HG03108 (cell line): ENCODE measurements around the gene NME4.
"Not testable (repeated sequence)": the region's sequence is repeated elsewhere in the genome, so short reads cannot be mapped to it uniquely, and the experiment has no call there.

Experiments
- ATAC-seq: cut with Tn5 transposase; IDR thresholded peaks from one replicate; pipeline ENCODE4 v1.9.1; 2021; ENCODE audit warnings: moderate library complexity; ENCODE audit not compliant: unreplicated experiment

NME4 gene

DNA sequence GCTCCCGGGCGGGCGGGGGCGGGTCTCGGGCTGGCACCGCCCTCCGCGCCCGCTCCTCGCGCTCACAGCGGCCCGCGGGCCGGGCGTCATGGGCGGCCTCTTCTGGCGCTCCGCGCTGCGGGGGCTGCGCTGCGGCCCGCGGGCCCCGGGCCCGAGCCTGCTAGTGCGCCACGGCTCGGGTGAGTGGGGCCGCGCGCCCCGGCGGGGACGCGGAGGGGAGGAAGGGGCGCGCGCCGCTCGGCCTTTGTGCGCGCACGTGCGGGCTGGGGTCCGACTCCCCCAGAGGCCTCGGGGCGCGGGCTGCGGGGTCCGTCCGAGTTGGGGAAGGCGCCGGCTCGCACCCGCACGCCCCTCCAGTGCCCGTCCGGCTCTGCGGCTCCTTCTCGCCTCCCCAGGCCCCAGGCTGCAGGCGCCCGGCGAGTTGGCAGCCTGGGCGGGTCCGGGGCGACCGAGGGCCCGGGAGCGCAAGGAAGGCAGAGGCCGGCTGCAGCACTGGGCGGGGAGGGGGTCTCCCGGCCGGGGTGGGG is at the start of gene NME4:
Gene NME4, plus strand, starts transcription at position 65 of the 527 bp plus-strand sequence. Its CDS starts 24 bp downstream, at position 89.
- ATAC-seq = no peak

DNA sequence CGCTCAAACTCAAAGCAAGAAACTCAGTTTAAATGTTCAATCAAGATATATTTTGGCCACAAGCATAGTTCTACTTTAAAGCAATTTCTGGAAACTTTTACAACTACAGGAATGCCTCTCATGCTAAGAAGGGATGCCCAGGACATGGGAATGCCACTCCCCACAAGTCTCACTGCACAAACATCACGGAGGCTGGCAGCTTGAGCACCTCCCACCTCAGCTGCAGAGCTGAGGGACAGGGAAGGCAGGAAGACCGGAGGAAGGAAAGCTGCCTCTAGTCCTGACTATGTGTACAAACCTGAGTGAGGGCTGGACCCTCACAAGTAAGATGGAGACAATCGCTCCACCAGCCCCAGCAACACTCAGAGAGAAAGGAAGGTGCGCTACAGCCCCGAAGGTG is 49.8 kb upstream of the NME4 start:
- ATAC-seq = no peak

DNA sequence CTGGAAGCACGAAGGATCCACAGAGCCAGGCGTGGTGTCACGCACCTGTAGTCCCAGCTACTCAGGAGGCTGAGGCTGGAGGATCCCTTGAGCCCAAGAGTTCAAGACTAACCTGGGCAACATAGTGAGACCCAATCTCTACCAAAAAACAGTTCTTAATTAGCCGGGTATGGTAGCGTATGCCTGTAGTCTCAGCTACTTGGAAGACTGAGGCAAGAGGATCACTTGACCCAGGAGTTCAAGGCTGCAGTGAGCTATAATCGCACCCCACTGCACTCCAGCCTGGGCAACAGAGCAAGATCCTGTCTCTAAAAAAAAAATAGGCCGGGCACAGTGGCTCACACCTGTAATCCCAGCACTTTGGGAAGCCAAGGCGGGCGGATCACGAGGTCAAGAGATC is 48.5 kb upstream of the NME4 start:
- ATAC-seq = not testable (repeated sequence)

DNA sequence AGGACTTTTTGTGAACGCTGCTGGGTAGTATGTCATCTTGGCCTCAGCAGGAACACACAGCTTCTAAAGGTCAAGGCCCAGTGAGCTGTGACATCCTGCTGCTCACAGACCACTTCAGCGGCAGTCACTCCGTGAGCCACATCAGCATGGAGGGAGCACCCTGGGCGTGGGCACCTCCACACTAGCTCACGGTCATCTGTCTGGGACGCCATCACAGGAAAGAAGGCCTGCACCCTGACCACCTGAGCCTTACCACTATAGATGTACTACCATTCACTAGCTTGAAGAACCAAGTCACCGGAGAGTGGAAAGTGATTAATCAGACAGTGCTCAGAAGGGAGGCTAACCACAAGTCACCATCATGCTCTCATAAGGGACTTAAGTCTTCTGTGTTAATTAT is 47.8 kb upstream of the NME4 start:
- ATAC-seq = no peak

DNA sequence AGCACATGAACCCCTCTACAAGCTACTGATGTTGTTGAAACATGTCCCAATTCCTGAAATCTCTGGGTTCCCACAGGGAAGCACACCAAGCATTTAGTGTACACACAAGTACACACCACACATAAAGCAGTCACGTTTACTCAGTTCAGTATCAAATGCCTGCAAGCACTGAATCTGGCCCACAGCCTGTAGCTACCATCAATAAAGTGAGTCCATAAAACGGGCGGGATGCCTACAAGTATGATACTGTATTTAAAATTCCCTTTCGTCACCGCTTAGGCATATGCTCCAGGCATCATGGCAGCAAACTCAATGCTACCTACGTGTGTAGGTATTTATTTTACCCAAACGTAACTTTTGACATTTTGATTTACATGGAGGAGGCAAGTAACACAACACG is 46.8 kb upstream of the NME4 start:
- ATAC-seq = no peak

DNA sequence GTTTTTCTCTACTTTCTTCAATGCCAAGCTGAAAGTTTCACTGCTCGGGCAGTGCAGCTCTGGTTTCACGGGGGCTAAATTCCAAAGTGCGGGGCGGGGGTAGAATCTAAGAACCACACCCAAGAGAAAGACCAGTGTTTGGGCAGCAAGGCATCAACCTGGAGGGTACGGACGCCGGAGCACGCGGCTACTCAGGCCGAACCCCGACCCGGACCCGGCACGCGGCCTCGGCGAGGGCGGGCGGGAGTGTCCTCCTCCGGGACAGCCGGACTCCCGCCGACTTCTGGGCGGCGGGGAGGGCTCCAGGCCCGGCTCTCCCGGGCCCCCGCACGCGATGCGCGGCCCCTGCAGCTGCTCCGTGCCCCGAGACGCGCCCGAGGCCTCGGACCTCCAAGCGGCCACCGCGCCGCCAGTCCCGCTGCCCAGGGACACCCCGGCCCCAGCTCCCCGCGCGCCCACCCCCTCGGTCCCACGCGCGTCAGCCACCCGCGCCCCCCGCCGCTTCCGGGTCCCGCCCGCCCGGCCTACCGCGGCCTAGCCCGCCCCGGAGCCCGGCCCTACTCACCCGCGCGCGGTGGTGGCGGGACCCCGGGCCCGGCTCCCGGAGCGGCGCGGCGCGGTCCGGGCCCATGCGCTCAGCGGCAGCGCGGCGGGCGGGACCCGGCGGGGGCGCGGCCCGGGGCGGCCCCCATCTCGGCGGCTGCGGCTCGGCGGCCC is 45.0 kb upstream of the NME4 start:
- peak; percentile 9 for ATAC-seq

DNA sequence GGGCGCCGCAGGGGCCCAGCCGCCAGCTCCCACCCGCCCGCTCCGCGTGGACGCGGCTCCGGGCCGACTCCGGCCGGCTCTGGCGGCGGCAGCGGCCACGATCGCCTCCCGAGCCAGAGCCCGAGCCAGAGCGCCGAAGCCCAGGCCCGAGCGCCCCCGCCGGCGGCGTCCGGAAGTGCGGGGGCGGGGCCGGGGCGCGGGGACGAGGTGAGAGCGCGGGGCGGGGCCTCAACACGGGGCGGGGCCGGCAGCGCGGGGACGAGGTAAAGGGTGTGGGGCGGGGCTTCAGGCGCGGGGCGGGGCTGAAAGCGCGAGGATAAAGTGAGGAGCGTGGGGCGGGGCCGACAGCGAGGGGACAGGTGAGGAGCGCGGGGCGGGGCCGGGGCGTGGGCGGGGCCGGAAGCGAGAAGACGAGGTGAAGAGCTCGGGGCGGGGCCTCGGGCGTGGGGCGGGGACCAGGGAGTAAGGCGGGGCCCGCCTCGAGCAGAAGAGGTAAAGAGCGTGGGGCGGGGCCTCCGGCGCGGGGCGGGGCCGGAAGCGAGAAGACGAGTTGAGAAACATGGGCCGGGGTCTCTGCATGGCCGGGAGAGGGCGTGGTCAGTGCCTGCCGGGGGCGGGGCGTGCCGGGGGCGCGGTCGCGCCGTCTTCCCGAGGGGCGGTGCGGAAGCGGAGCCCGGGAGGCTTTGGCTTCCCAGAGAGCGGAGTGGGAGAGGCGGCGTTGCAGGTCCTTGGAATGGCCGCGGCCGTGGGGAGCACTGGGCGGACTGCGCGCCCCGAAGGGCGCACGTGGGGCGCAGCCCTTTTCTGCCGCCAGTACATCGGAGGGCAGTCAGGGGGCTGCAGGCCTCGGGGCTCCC is 44.2 kb upstream of the NME4 start, which contains the start of gene AXIN1:
Gene AXIN1, minus strand, starts transcription at position 177 of the 857 bp plus-strand sequence. CDS start 5,698 bp downstream, outside the sequence.
- peak; percentile 40 for ATAC-seq

DNA sequence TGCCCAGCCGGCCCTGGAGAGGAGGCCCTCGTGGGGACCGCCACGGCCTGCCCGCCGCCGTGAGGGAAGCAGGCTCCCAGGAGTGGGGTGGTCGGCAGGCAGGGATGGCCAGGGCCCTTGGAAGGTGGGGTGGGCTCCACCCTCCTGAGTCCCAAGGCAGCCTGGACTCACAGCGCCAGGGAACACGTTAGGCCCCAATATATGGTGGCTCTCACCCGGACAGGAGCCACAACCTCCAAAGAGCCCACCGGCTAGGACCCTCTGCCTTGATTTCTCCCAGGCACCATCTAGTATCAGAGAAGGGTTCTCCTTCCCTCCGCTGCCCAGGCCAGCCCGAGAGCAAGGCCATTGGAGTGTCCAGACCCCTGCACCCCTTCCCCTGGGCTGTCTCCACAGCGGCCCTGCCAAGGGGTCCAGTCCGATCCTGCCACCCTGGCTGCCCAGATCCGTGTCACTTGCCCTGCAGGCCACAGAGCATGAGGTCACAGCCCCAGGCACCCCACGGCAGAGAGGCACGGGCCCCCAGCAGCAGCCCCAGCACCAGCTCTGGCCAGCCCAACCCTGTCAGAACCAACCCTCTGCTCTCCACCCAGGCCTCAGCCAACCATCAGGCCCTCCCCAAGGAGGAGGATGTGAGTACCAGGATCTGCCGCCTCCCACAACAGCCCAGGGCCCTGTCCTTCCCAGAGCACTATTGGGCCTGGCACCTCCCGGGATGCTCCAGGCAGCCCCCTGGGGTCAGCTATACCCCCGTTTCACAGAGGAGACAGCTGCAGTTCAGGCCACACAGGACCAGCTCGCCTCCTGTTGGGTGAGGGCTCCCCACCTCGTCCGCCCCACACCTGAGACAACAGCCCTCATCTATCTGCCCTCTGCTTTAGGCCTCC is 43.4 kb upstream of the NME4 start:
- peak; percentile 1 for ATAC-seq

DNA sequence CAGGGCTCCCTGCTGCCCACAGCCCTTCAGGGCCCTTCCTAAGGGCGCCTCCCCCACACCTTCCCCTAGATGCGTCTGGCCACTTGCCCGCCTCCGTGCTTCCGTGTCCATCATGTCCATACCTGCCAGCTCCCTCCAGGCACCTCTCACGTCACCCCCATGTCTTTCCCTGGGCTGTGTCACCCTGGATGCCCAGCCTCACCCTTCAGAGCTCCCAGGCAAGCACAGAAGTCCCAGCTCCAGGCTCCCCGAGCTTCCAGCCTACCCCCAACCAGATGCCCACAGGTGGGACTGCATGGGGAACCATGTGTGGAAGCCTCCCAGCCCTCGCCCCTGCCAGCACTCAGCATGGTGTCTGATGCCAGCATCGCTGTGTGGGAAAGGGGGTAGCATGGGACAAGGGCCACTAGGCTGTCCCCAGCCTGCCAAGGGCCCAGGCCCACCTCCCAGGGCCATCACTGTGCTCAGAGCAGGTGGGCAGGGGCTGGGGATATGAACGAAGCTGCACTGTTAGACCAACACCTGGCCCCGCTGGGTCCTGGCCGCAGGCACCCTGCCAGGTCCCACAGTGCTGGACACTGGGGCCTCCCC is 42.6 kb upstream of the NME4 start:
- no peak for ATAC-seq

DNA sequence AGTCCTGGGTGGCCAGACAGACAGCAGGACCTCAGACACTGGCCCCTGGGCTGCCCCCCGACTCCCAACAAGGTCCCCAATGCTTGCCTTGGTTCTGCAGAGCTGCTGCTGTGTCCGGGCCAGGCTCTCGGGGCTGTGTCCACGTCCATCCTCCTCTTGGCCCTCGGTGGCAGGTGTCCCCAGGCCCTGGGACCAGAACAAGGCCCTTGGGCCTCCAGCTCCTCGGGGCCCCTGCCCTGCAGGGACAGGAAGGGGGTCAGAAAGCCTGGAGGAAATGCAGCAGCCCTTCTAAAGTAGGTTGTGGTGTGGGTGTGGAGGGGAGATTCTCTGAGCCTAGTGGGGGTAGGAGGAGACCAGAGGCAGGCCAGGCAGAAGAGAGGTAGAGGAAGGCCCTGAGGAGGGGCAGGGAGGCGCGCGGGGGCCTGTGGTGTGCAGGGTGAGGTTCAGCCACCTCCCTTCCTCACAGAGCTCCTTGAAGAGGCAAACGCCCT is 42.0 kb upstream of the NME4 start:
- no peak for ATAC-seq

DNA sequence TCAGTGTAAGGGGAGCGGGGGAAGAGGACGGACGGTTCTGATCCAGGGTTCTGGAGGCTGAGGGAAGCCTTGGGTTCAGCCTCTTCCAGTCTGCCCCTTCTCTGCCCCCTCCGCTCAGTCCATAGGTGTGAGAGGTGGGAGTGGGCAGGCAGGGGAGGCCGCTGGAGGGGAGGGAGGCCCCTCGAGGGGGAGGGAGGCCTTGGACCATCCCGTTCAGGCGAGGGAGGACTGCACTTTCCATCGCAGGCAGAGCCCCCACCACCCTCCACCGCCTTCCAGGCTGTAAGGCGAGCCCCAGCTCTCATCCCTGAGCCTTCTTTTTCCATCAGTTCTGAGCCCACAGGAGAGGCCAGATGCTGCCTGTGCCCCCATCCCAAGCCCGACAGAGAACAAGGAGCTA is 40.3 kb upstream of the NME4 start:
- ATAC-seq = no peak

DNA sequence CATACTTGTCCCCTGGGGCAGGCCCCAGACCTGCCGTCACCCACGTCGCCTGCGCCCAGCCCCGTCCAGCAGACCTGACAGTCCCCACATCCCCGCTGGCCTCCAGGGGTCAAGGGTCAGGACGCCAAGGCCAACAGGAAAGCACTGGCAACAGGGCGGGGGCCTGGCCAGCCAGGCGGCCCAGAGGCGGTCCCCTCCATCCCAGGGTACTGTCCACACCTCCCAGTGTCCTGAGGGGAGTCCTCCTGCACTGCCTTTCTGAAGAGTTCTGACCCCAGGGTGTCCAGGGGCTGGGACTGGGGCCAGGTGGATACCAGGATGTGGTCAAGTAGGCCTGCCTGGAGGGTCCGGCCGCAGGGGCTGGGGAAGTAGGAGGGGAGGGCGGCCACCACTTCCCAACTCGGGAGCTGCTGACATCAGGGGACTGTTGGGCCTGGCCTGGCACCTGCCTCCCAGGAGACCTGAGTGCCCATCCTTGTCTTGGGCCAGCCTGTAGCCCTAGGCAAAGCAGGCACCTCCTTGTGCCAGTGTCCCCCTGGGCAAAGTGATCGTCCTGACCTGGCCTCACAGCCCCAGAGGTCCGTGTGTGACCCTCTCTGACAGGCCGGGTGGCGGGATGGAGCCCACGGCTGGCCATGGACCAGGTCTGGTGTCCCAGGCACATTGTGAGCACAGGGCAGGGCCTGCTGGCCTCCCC is 37.8 kb upstream of the NME4 start:
- ATAC-seq = no peak

DNA sequence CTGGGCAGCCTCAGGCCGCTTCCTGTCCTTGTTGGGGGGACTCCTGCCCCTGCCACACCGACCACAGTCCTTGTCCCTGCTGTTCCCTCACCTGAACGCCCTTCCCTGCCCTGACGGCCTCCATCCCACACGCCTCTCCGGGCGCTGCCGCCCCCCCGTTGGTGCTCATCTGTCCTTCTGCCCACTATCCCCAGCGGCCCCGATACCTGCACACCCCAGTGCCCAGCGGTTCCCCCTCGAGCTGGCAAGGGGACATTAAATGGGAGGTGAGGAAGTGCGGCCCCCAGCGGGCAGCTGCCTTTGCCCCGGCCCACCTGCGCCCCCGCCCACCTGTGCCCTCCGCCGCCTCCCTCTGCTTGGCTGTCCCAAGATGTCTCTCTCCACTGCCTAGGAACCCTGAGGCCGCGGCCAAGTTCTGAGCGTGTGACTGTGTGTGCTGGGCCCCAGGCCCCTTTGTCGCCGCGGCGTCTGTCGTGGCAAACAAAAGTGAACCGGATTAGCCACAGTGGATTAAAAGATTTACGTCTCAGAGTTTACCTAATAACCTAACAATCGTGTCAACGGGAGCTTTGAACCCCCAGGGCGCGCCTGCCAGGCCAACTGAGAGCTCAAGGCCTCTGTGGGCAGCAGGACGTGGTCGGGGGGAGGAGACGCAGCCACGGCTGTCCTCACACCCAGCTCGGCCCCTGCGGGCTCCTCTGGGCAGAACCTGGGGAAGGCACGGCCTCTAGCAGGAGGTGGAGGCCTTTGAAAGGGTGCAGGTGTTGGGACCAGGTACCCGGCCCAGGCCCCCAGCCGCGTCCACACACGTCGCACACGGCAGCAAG is 36.9 kb upstream of the NME4 start:
- ATAC-seq = no peak

DNA sequence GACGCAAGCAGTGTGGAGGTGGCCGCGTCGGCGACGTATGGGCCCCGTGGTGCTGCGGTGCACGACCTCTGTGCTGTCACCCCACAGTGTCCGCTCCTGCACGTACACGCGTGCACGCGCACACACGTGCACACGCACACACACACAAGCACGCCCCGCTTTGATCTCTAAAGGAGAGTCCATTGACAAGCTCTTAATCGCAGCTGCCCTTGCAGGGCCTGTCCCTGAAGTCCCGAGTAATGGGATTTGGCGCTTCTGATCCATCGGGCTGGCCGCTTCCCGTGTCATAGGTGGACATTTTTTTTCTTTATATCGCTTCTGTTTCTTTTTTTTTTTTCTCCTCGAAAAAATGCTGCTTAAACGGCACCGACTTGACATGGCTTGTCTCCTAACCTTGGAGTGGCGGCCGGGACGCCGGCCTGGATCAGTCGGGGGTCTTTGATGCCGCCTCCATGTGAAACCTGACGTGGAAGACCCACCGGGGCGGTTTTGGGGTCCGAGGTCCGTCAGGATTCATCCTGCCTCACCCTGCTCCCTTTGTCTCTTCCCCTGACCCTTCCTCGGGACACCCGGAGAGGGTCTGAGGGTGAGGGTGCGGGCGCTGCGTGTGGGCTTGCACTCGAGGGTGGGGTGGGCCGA is 36.2 kb upstream of the NME4 start:
- no peak for ATAC-seq

DNA sequence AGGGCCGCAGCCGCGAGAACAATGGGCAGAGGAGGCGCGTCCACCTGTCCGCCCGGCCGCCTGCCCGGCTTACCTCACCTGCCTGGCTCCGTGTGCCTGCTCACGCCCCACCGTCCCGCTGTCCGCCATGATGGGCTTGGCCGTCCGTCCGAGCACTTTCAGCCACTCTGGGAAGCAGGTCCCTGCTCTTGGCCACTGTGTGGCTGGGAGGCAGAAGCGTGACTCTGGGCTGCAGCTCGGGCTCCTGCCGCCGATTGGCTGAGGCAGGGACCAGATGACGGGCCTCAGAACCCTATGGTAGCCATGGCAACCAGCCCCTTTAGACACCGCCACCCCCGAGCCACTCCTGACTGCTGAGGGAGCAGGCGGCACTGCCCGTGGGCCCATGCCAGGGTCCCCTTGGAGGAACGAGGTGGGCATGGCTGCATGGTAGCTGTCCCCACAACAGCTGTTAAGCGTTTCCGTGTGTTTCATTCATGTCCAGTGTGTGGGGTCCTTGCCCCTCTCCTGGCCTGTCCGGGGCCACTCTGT is 35.6 kb upstream of the NME4 start:
- ATAC-seq = no peak

DNA sequence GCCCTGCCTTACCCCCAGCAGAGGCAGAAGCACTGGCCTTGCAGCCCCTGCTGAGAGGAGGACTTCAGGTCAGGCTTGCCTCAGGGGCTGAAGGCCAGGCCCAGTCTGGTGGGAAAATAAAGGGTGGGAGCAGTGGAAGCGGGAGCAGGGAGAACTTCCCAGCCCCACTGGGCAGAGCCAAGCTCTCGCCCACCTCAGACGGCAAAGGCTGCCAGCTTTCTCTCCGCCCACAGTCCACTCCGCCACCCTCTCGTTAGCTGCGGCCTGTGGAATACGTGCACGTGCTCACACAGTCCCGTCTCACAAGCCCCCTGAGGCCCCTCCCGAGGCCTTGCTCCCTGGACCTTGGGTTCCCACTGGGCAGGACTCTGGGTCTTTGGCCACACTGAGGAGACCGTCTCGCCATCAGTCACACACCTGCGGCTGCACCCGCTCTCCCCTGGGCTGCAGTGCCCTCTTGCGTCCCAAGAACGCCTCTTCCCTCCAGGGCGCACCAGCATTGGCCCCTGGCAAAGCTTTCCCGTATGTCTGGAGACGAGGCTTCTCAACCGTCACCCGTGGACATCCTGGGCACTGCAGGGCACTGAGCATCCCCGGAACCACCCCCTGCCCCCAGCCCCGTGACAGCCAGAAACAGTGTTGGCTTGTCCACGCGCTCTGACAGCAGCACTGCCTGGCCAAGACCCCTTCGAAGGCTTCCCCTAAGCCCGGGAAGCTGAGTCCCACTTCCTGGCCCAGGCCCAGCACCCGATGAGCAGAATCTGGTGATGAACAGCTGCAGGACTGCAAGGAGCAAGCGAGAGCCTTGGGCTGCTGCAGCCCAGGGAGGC is 34.9 kb upstream of the NME4 start:
- no peak for ATAC-seq

DNA sequence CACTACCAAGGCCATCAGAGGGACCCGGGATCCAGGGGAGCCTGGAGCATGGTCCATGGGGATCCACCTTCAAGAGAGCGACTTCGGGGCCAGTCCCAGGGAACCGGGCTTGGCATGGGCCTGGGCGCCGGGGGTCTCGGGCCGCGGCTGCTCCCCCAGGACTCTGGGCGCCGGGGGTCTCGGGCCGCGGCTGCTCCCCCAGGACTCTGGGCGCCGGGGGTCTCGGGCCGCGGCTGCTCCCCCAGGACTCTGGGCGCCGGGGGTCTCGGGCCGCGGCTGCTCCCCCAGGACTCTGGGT is 34.3 kb upstream of the NME4 start:
- ATAC-seq = not testable (repeated sequence)
